ENCODE data around the gene PDGFC.

The PDGFC gene

DNA sequence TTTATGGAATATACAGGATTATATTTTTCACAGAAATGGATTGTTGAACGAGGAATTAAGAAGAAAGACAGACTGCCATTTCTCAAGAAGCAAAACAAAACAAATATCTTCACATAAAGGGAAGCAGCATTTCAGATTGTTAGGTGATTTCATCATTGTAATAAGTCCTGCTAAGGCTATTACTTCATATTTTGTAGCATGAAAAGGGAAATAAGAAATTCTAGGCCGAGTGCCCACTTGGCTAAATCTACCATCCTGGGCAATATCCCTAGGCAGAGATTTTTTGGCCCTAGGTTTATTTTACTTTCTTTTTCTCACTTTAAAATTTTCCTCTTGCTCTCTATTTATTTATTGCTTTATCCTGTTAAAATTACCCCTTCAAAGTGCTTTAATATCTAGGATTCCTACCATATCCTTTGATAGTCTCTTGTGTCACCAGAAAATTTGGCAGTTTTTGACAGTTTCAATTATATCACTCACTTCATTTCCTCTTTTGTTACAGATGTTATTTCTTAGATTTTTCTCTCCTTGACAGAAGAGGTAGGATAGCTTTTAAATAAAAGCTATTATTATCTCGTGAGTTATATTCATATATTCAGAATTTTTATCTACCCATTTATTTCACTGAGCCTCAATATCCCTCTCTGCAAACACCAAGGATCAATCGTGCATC lies 142.3 kb downstream of the PDGFC start:
- DNase-seq (ENCODE audit: low read depth) = no peak

DNA sequence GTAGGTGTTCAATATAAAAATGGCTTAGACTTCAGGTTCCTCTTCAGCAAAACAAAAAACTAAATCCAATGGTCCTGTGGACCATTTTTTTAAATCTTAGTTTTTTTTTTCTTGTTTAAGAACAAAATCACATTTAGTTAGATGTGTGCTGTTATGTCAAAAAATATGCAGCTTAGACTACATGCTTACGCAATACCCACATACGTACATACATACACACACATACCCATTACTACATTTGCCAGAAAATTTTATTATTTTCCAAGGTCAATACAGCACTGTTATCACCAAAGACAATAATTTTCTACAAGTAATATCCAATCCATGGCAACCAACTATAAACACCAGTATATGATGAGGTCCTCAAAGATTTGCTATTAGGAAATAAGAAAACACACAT lies 144.1 kb downstream of the PDGFC start:
- no peak for DNase-seq (ENCODE audit: low read depth)

DNA sequence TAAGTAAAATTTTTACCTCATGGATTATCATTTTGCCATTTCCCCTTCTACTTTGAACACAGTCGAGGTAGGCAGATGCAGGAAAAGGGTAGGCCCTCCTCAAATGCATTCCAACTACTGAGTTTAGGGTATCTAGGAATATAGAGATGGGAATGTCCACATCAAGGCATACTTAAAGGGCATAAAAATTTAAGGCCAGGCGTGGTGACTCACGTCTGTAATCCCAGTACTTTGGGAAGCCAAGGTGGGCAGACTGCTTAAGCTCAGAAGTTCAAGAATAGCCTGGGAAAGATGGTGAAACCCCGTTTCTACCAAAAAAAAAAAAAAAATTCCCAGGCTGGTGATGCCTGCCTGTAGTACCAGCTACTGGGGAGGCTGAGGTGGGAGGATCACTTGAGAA lies 146.5 kb downstream of the PDGFC start:
- no peak for DNase-seq (ENCODE audit: low read depth)

DNA sequence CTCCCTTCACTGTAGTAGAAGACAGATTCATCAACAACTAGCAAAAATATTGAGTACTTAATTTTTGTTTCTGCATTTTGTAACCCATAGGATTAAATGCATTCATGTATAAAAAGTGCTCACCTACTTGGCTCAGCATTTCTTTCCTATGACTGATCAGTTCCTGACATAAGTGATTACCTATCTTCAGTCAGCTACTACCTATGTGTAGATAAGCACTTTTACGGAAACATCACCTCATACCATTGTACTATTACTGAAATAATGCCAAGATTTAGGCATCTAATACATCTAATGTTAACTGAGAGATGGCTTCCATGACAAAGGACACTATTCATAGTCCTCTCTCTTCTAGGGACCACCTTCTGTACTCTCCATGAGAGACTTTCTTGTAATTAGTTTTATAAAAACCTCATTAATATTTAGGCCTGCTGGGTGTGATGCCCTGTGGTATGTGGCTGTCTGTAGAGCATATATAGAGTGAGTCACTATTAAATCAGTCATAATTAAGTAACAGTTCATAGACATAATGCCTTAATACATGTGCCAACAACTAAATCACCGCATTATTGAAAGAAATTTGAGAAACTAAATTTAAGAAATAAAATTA lies 147.0 kb downstream of the PDGFC start:
- no peak for DNase-seq (ENCODE audit: low read depth)

DNA sequence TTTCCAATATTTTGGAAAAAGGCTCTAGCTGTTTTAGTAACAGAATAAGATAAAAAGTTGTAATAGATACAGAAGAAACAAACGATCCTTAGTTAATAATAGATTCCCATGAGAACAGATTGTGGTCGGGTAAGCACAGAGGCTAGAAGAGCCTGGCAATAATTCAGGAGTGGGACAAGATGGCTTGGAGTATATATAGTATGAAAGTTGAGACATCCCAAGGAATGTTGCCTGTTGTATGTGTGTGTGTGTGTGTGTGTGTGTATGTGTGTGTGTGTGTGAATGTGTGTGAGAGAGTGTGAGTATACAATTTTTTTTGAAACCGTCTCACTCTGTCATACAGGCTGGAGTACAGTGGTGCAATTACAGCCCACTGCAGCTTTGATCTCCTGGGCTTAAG lies 150.7 kb downstream of the PDGFC start:
- no peak for DNase-seq (ENCODE audit: low read depth)

DNA sequence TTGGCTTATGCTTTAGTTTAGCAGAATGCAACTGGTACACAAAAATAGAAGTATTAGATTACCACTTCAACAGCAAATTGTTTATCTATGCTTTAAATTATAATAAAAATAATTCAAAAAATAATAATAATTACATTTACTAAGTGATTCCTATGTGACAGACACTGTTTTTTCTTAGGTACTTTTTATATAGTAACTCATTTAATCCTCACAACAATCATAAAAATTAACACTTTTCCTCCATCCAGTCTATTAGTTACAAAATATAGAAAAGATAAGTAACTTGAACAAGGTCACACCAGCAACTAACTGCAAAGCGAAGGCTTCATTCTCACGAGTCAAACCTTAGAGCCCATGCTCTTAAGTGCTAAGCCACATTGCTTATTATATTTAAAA lies 155.2 kb downstream of the PDGFC start:
- no peak for DNase-seq (ENCODE audit: low read depth)

DNA sequence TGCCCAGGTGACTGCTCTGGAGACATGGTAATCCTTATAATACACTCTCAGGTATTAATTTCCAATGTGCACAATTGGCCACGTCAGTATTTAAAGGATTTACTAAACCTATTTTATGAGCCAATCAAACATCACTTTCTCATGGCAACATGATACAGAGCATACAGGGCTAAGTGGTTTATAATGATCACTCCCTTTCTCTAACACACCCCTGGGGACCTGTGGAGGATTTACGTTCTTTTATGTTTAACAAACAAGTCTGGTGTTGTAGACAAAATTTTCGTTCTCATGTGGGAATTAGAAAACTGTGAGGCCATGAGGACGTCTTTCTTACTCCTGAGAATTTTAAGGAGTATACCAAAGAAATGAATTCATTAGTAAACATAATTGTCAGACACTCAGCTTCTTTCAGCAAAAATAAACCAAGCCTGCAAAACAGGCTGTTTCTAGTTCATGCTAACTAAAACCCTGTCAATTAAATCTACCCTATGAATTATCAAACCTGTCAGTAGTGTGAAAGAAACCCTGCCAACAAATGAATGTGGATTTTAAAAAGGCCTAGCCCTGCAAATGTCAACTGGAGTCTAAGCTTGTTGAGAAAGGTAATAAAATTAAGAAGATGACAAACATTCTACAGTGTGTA lies 155.8 kb downstream of the PDGFC start:
- no peak for DNase-seq (ENCODE audit: low read depth)

DNA sequence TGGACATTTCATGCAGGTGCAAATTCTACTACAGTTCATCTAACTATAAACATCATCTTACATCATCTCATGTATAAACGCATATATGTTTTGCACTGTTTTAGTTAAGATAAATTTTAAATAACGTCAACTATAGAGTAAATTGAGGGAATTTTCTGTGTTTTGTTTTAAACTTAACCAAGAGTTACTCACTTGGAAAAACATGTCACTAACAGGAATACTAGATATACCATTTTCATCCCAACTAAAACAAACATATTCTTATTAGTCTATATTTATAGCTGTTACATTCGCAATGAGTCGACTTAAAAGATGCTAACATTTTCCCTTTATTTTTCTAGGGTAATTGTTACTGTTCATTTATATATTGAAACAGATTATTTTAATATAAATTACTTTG lies 159.6 kb downstream of the PDGFC start:
- DNase-seq (ENCODE audit: low read depth) = no peak

DNA sequence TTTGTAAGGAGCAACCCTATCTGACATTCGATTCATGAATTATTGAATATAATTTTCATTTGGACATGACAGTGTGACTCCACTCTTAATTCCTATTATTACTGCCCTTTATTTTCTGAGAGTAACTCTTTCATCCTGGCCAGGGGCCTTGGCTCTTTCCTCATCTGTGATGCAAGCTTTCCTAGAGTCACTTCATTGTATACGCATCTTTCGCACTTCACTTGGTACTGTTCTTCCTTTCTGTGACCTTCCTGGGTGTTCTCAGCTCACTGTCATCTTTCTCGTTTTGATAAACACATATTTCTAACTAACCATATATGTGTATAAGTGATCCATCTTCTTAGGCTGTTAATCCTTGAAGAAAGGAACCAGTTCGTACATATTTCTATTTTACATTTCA lies 160.3 kb downstream of the PDGFC start:
- DNase-seq (ENCODE audit: low read depth) = no peak

DNA sequence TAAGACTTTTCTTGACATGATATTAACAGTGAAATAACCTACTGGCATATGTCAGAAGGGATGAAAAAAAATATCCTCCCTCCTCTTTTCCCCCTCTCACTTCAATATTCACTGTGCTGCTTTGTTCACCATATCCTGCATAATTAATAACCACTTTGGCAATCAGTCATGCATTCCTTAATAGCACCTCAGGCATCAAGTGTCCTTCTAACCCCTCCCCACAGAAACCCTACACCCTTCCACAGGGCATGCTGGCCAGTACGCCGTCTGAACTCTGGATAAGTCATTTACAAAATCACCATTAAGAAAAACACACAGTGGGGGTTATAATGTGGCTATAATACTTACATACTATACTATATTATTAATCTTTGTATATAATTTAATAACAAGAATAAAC lies 165.9 kb downstream of the PDGFC start:
- no peak for DNase-seq (ENCODE audit: low read depth)

DNA sequence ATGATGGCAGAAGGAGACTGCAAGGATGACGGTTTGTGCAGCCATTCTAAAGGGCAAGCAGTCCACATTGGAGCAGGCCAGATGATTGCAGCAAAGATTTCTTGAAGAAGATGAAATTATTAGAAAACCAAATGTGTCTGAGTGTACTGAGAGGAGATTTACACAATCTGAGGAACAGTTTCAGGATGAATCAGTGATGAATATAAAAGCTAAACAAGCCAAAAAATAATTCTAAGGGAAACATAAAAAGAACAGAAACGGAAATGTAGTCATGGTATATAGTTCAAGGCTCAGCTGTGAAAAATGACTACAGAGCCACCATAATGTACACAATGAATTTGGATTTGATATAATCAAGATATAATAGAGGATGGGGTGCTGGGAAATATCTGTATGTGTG lies 168.5 kb downstream of the PDGFC start:
- DNase-seq (ENCODE audit: low read depth) = no peak

DNA sequence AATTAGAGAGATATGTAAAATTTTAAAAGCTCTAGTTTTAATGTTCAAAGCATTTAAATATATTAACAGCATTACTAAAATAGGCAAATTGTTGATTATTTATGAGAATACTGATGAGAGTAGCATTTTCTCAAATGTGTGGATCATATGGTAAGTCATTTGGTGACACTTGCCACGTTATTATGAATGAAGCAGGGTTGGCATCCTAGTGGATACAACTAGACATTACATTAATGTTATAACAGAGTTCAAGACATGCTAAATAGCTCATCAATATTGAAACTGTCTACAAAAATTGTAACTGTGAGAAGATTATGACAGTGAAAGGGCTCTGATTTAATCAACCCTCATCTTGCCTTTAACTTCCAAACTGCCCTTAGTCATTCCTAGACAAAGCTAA lies 171.1 kb downstream of the PDGFC start:
- no peak for DNase-seq (ENCODE audit: low read depth)

DNA sequence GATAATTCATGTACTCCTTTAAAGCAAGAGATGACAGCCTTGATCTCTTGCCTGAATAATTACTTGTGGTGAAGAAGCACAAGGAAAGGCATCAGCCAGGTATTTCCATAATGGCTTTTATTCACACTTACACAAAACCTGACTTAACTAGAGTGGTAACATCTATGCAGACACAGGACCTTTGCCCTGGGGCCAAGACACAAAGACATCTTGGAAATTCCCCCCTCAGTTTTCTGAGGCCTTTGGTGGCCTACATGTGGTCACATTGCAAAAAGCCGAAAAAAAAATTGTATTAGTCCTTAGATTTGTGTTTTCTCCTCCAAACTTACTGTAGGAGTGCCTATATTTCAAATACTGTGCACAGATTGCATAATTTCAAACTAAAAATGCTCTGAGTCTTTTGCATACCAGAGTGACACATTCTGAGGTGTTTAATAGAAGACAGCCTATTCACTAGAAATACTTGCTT lies 172.4 kb downstream of the PDGFC start:
- no peak for DNase-seq (ENCODE audit: low read depth)

DNA sequence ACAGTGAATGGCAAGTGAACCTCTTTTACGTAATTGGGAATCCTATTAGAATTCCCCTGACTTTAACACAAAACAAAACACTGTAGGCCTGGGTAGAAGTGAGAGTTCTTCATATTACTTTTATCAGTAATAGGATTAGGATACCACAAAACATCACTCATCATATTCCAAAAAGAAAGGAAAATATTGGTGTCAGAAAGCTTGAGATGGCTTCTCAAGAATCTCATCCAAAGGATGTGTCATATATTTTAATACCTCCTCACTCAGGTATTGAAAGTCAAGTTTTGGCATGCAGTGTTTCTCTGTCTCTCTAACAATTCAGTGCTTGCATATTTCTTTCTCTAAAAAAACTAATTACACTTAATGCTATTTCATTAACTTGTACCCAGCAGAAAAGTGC lies 173.2 kb downstream of the PDGFC start:
- no peak for DNase-seq (ENCODE audit: low read depth)

DNA sequence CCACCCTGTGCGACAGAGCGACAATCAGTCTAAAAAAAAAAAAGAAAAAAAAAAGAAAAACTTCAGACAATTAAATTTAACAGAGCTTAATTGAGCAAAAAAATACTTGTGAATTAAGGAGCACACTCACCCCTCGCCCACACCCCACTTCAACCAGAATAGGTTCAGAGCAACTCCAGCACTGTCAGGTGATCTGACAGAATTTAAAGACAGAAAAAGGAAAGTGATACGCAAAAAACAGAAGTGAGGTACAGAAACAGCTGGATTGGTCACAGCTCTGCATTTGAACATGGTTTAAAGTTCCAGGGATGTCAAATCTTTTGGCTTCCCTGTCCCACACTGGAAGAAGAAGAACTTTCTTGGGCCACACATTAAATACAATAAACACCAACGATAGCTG lies 174.4 kb downstream of the PDGFC start:
- no peak for DNase-seq (ENCODE audit: low read depth)

DNA sequence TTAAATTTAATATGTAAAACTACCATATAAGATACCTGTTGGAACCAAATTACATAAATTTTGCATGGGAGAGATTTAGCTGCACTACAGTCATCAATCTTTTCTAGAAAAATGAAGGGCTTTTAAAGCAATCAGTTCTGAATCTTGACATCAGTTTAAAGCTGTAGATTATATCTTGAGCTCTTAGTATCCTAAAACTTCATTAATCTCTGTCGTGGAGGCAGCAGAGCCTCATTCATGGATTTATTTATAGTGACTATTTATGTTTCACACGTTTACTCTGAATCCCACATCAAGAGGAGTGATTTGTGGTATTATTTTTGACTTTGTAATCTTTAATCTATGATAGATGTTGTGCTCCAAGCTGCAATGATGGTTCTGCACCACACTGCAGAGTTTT lies 175.9 kb downstream of the PDGFC start:
- no peak for DNase-seq (ENCODE audit: low read depth)

DNA sequence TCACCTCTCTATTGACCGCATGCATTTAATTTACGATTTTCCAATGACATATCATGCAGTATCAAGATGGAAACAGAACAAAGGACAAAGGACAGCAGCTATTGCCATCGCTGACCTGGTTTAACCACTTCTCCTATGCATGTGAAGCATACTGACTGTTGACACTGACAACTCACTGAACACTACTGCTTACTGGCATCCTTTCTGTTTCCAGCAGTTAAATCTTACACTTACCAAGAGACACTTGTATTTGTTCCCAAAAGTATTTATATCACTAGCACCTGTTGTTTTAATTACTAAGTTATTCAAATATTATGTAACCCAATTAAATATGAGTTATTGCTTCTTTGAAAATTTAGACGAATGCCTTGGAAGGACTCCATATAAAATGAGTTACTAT lies 176.7 kb downstream of the PDGFC start:
- DNase-seq (ENCODE audit: low read depth) = no peak

DNA sequence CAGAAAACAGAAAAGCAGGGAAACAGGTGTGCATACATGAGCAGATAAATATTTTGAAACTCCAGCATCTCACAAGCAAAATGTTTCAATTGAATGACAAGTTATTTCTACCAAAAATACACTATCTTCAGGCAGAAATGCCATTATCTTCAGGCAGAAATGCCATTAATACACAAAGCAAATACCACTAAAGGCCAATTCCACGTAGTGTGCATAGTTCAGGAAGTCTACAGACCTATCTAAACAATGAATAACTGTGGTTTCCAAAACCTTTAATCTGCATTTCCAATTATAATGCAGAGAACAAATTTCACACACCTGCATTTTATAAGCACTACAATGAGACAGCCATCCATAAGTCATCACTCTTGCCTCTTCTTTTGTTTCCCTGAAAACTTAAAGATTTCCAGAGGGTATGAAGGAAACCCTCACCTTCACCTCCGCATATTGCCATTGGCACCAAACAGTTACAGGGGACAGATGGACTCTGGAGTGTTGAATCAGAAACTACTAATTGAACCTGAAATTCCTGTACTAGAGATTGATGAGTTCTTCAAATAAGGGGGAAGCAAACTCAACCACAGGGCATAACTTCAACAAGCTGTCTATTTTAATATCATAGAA lies 179.0 kb downstream of the PDGFC start:
- no peak for DNase-seq (ENCODE audit: low read depth)

DNA sequence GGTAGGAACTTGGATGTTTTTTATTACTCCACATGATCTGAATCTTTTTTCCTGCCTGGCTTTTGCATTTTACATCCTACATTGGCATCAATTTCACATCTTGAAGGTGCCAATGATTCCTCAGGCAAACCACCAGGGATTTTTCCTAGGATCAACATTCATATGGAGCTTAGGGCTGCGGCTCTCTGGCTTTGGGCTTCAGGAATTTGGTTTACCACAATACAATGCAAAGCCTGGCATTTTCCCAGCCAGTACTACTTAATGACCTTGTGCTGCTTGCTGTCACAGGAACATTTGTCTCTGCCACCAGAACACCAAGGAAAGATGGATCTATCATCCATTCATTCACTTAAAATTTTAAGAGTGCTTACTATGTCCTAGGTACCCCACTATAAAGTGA lies 180.7 kb downstream of the PDGFC start:
- DNase-seq (ENCODE audit: low read depth) = no peak

DNA sequence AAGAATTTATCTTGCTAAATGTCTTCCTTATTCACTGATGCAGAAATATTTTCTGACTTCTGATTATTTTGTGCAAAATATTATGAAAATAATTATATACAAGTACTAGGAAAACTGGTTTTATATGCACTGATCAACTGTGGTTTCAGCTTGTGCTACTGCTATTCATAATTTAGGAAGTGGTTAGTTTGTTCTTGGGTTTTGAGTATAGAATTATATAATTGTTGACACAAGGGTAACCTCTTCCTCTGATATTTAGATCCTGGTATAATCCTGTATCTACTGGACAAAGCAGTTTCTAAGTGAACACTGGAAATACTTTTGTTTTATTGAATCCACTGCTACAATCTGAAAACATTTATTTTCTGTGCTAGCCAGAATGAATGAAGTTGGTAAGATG lies 182.8 kb downstream of the PDGFC start:
- no peak for DNase-seq (ENCODE audit: low read depth)

DNA sequence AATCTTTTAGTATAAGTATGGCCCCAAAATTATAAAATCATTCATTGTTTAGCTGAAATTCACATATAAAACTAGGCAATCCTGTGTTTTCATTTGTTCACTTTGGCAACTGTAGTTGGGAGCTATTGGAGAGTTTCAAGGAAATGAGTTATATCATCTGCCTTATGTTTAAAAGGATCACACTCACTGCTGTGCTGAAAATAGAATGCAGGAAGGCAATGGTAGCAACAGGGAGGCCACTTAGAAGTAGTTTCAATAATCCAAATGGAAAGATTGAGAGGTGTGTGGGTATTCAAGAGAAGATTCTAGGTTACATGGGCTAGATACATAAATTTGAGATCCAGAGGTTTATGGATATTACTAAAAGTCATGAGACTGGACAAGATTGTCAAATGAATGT lies 184.9 kb downstream of the PDGFC start:
- no peak for DNase-seq (ENCODE audit: low read depth)

DNA sequence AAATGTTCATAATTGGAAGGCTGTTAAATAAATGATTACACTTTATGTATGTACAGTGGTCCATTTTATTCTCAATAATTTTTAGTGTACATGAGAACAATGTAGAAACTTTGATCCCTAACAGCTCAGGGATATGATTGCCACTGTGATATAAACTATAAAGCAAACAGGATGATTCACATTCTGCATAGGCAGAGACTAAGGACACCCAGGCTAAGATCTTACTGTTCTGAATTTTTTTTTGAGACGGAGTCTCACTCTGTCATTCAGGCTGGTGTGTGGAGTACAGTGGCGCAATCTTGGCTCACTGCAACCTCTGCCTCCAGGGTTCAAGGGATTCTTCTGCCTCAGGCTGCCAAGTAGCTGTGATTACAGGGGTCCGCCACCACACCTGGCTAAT lies 186.6 kb downstream of the PDGFC start:
- DNase-seq (ENCODE audit: low read depth) = no peak

DNA sequence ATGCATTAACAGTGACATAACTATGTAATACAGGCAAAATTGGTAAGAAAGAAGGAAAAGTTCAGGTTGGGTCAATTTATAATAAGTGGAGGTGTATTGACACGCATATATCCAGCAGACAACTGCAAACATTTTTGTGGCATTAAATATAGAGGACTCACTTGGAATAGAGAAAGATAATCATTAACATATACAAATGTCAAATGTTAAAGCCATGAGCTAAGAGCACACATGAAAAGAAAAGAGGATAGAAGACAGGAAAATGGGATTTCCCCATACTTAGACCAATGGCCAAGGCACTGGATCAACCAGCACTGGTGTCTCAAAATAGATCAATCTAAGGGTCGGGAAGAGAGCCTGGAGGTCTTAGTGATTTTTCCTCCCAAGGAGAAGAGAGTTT lies 187.6 kb downstream of the PDGFC start:
- DNase-seq (ENCODE audit: low read depth) = no peak

Data from activated T-helper 1 cell treated with Interleukin-2 at 50 U/mL for 16 hours (primary cell).